ENCODE data around the gene MGAM2. TPM values are rescaled to one million over a fixed set of nuclear protein-coding genes. Genes with fewer than 3 reads are reported as not detected.

Gene MGAM2
- total and polyA plus RNA-seq, 2 of the 13 experiments (the other 11 are each of a cell fraction or from before 2014, with no cell fraction given), result 0.29 TPM; not detected in 1

GRCh38 chr7:142089035-142089434 lies 22.5 kb upstream of the MGAM2 start:
- DNase-seq (ENCODE audit: low spot score) (no peak), ATAC-seq (no peak), FAIRE-seq (no peak)
- Histone ChIP-seq H3K4me1 (ENCODE audit: insufficient read depth, low read length) (no peaks in the 10 kb centered on the region), H3K79me2 (ENCODE audit: insufficient read depth, low read length) (no peaks in the 10 kb centered on the region), H3K9ac (ENCODE audit: insufficient read depth, low read depth, low read length) (no peak overlapping the region), H3K27me3 (ENCODE audit: control insufficient read depth in 1 of 2, insufficient read depth in 2 of 2, low read length in 2 of 2) (no peaks in the 10 kb centered on the region), H3K9me3 (ENCODE audit: low read length) (no peaks in the 10 kb centered on the region), H3K27ac (ENCODE audit: extremely low read length, insufficient read depth, low read length) (no peak overlapping the region), H4K20me1 (ENCODE audit: insufficient read depth, low read length) (no peaks in the 10 kb centered on the region), H3K4me2 (ENCODE audit: low read depth, low read length) (no peak overlapping the region), H2AFZ (ENCODE audit: low read length) (no peak overlapping the region), H3K36me3 (replicated peaks in 1 of 2; ENCODE audit: control insufficient read depth in 1 of 2, insufficient read depth in 2 of 2, low read length in 2 of 2) (no peaks in the 10 kb centered on the region), H3K4me3 (replicated peaks in 1 of 3; ENCODE audit: insufficient read depth in 1 of 3, low read depth in 2 of 3, low read length in 3 of 3) (no peak overlapping the region)
- CTCF ChIA-PET (ENCODE audit: low intra/inter-chr PET ratio, low total read pairs), result no interaction called here
- in situ Hi-C loops (cut with HindIII; ENCODE audit: extremely low pct_ligation_motif_present, low pct_unique_long_range_greater_than_20kb), result no loop called here
- WGBS (ENCODE audit: low lambda C conversion rate), result 32% methylated on average over 2 of the region's 2 CpGs
- no TSS peak for BruUV-seq (replicated peaks)
- intact Hi-C loops (cut with micrococcal nuclease; ENCODE audit: unreplicated experiment), result no loop called here
- POLR2A ChIA-PET, result no interaction called here
- TF ChIP-seq ZNF878 (CRISPR knock-in tag; IDR thresholded peaks at IDR 0.05) (no peak), ZNF619 (CRISPR knock-in tag; IDR thresholded peaks at IDR 0.05) (no peak)

DNA sequence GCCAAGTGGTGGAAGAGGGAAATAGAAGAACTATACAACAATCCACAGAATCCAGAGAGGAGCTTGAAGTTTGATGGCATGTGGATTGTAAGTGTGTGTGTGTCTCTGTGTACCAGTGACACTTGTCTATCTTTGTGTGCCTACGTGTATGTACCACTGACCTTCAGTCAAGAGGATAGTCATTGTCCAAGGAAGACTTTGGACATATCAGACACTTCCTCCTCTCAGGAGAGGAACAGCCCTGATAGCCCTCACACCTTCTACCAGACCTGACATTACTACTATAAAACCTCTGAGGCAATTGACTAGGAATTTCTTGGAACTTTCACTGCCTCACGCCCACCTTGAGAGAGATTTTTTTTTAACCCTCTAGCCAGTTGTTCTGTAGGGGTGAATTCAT lies 19.6 kb upstream of the MGAM2 start:
- no peak for FAIRE-seq

More for the DNA sequence above, 19.6 kb upstream of the MGAM2 start:
- H3K4me3 ChIP-seq (replicated peaks in 1 of 3; ENCODE audit: insufficient read depth in 1 of 3, low read depth in 2 of 3, low read length in 3 of 3), result no peak overlapping the region
- TF ChIP-seq, protein P1, sequence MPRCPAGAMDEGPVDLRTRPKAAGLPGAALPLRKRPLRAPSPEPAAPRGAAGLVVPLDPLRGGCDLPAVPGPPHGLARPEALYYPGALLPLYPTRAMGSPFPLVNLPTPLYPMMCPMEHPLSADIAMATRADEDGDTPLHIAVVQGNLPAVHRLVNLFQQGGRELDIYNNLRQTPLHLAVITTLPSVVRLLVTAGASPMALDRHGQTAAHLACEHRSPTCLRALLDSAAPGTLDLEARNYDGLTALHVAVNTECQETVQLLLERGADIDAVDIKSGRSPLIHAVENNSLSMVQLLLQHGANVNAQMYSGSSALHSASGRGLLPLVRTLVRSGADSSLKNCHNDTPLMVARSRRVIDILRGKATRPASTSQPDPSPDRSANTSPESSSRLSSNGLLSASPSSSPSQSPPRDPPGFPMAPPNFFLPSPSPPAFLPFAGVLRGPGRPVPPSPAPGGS (CRISPR knock-in tag; IDR thresholded peaks at IDR 0.05), result no peak
- TF ChIP-seq MAZ (IDR thresholded peaks at IDR 0.05; ENCODE audit: borderline replicate concordance, low read depth, low read length) (no peak), MAZ (CRISPR knock-in tag; IDR thresholded peaks at IDR 0.05; ENCODE audit: low read depth) (no peak), AKAP8 (CRISPR knock-in tag; IDR thresholded peaks at IDR 0.05) (no peak), ETS1 (CRISPR knock-in tag; IDR thresholded peaks at IDR 0.05) (no peak), WIZ (CRISPR knock-in tag; IDR thresholded peaks at IDR 0.05) (no peak), CEBPB (IDR thresholded peaks at IDR 0.05; ENCODE audit: borderline replicate concordance, low read depth, low read length) (no peak), MED8 (CRISPR knock-in tag; IDR thresholded peaks at IDR 0.05; ENCODE audit: insufficient replicate concordance) (no peak), XRCC5 (optimal IDR thresholded peaks at IDR 0.05; ENCODE audit: low read length) (no peak), HMG20A (CRISPR knock-in tag; IDR thresholded peaks at IDR 0.05; ENCODE audit: borderline replicate concordance) (no peak), HNF1B (CRISPR knock-in tag; IDR thresholded peaks at IDR 0.05) (no peak), NKX3-1 (CRISPR knock-in tag; IDR thresholded peaks at IDR 0.05) (no peak)
- H3K4me2 ChIP-seq (ENCODE audit: low read depth, low read length), result no peak overlapping the region
- POLR2A ChIA-PET, result no interaction called here
- H3K36me3 ChIP-seq (replicated peaks in 1 of 2; ENCODE audit: control insufficient read depth in 1 of 2, insufficient read depth in 2 of 2, low read length in 2 of 2), result no peaks in the 10 kb centered on the region
- H4K20me1 ChIP-seq (ENCODE audit: insufficient read depth, low read length), result no peaks in the 10 kb centered on the region
- in situ Hi-C loops (cut with HindIII; ENCODE audit: extremely low pct_ligation_motif_present, low pct_unique_long_range_greater_than_20kb) (no loop called here), intact Hi-C loops (cut with micrococcal nuclease; ENCODE audit: unreplicated experiment) (no loop called here)
- CTCF ChIA-PET (ENCODE audit: low intra/inter-chr PET ratio, low total read pairs), result no interaction called here
- H3K9ac ChIP-seq (ENCODE audit: insufficient read depth, low read depth, low read length), result no peak overlapping the region
- no peaks in the 10 kb centered on the region for H3K9me3 ChIP-seq (ENCODE audit: low read length)
- H2AFZ ChIP-seq (ENCODE audit: low read length), result no peak overlapping the region
- no peak overlapping the region for H3K27ac ChIP-seq (ENCODE audit: extremely low read length, insufficient read depth, low read length)
- no TSS peak for BruUV-seq (replicated peaks)
- no peak for ATAC-seq
- H3K4me1 ChIP-seq (ENCODE audit: insufficient read depth, low read length), result no peaks in the 10 kb centered on the region
- H3K79me2 ChIP-seq (ENCODE audit: insufficient read depth, low read length), result no peaks in the 10 kb centered on the region
- no peak for DNase-seq (ENCODE audit: low spot score)
- 13% methylated on average over 2 of the region's 2 CpGs for WGBS (ENCODE audit: low lambda C conversion rate)
- H3K27me3 ChIP-seq (ENCODE audit: control insufficient read depth in 1 of 2, insufficient read depth in 2 of 2, low read length in 2 of 2), result no peaks in the 10 kb centered on the region
